Measurements from ENCODE around the gene NEK2.
"Not testable (repeated sequence)": the region's sequence is repeated elsewhere in the genome, so short reads cannot be mapped to it uniquely, and the experiment has no call there.

Gene NEK2

DNA sequence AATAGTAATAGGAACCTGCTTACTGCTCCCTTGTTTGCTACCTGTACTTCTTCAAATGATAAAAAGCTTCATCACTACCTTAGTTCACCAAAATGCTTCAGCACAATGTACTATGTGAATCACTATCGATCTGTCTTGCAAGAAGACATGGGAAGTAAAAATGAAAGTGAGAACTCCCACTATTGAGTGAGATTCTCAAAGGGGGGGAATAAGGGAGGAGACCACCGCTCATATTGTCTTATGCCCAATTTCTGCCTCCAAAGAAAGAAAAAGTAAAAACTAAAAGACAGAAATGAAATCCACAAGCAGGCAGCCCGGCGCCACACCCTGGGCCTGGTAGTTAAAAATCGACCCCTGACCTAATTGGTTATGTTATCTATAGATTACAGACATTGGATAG is 18.5 kb upstream of the NEK2 start:
- not testable (repeated sequence) for DNase-seq

- no peak for DNase-seq
Measured at GRCh38 chr1:211688421-211688820, 13.0 kb upstream of the NEK2 start.

DNA sequence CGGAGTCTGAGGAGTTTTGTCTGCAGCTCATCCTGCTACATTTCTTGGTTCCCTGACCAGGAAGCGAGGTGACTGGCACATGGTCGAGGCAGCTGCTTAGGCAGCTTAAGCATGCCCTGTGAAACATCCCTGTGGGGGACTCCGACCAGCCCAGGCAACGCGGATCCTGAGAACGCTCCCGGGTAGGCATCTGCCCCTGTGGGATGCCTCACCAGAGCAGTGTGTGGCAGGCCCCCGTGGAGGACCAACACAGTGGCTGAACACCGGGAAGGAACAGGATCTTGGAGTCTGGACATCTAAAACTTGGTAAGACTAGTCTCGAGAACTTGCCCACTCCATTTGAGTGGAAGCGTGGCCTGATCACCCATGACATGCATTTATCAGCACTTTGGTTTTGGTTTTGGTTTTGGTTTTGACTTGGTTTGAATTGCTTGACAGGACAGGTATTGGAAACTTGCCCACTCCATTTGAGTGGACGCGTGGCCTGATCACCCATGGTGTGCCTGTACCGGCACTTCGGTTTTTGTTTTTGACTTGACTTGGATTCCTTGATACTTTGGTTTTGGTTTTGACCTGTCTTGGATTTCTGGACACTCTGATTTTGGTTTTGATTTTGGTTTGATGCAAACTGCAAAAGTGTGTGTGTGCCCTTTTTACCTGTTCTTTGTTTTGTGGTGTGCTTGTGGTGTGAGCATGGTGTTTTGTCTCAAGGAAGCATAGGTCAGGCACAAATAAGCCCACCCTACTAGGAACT is 12.2 kb upstream of the NEK2 start:
- DNase-seq: no peak

DNA sequence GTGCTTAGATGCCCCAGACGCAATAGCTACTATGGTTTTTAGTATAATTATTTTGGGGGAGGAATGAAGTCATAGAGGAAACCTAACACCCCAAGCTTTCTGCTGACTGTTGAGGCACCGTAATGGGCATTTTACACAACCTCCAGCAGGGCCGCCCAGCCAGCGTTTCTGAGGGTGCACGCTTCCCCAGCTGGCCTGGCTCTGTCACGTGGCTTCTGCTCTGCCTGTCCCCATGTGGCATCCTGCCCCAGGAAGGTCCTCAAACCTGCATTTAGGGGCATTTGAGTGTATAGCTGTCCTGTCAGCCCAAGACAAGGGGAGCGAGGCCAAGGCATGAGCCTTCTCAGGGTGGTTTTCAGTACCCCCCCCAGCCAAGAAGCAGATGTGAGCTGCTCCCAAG is 10.4 kb upstream of the NEK2 start:
- no peak for DNase-seq

- no peak for DNase-seq
Measured at GRCh38 chr1:211684791-211685190, 9.4 kb upstream of the NEK2 start.

- no peak for DNase-seq
Measured at GRCh38 chr1:211684331-211684730, 8.9 kb upstream of the NEK2 start.

DNA sequence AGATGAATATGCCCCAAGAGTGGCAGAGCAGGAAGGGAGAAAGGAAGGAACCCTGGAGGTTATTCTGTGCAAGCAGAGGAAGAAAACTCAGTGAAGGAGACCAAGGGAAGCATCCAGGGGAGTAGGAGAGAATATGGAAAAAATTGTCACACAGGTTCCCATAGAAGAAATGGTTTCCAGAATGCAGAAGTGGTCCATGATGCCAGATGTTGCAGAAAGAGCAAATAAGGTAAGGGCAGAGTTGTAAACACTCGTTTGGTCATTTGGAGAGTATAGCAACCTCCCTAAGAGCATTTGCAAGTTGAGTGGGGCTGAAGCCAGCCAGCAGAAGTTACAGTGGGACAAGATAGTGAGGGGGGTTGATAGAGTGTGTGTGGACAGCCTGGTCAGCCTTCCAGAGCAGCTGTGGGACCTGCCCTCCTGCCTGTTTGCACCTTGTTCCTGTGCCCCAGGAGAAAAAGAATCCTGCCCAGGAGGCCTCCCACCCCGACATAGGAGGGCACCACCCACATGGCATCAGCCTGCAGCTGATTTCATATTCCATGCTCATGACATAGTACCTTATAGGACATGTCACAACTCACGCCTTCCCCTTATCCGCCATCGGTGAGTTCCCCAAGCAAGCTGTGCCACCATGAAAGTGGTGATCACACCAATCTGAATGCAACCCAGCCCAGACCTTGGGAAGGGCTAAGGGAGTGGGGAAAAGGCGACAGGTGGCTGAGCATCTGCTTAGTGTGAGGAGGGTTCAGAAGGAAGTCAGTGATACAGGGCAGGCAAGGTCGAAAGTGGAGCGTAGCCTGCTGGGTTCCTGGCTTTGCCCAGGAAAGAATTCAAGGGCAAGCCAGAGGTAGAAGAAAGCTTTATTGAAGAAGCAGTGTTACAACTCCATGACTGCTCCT is 8.2 kb upstream of the NEK2 start:
- no peak for DNase-seq

- not testable (repeated sequence) for DNase-seq
Measured at GRCh38 chr1:211682186-211682585, 6.8 kb upstream of the NEK2 start.

- DNase-seq: peak; percentile 56
Measured at GRCh38 chr1:211680752-211681327, 5.4 kb upstream of the NEK2 start.

- no peak for DNase-seq
Measured at GRCh38 chr1:211677659-211678058, 2.2 kb upstream of the NEK2 start.

GRCh38 chr1:211676761-211677160 is 1.3 kb upstream of the NEK2 start:
- no peak for DNase-seq

- no peak for DNase-seq
Measured at GRCh38 chr1:211676106-211676583, 724 bp upstream of the NEK2 start.

GRCh38 chr1:211667065-211667617 is 8.3 kb downstream of the NEK2 start:
- DNase-seq: no peak

DNA sequence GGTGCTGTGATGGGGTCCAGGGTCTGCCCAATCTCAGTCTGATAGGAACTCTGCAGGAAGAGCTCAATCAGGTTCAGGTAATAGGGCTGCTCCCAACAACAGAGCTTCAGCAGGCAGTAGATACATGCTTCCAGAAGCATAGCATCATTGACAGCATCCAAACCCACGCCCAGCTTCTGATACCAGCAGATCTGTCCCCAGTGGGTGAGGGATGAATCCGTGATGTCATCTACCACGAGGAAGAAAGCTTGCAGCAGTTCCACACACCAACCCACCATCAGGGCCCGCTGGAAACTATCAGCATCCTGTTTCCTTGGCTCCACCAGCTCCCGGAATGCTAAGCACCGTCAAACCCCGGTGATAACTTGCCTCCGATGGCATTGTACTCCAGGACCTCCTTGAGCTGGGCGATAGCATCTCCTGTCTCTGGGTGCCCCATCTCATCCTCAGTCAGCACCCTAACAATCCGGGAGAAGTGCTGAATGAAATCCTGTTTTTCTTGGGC is 14.7 kb downstream of the NEK2 start:
- no peak for DNase-seq

DNA sequence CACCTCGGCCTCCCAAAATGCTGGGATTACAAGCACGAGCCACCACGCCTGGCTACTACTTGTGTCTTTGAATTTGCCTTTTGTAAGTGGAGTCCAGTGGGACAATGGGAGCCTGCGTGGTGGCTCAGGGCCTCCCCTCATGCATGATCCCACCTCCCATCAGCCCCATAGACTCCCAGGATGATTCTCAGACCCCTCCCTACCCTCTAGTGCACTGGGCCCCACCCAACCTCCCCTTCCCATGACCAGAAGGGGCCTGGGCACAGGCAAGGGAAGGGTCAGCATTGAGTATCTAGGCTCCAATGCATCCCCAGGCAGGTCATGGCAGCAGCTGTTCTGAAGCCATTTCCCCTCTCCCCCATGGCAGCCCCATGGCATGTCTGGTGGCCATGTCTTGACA is 18.7 kb downstream of the NEK2 start:
- DNase-seq: no peak

- DNase-seq: peak; percentile 63
Measured at GRCh38 chr1:211654838-211655787, 20.3 kb downstream of the NEK2 start.

- no peak for DNase-seq
Measured at GRCh38 chr1:211653959-211654496, 21.4 kb downstream of the NEK2 start.

DNA sequence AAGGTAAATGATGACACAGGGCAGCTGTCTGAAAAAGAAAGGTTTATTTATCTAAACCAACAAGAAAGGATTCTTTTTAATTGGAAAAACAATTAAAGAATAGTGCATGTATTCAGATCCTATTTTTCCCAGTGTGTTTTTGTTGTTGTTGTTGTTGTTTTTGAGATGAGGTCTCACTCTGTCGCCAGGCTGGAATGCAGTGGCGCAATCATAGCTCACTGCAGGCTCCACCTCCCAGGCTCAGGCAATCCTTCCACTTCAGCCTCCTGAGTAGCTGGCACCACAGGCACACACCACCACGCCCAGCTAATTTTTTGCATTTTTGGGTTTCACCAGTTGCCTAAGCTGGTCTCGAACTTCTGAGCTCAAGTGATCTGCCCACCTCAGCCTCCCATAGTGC is 22.1 kb downstream of the NEK2 start:
- DNase-seq: no peak

- DNase-seq: no peak
Measured at GRCh38 chr1:211652371-211652770, 23.1 kb downstream of the NEK2 start.

- no peak for DNase-seq
Measured at GRCh38 chr1:211650904-211651303, 24.5 kb downstream of the NEK2 start.
